ENCODE measurements around the gene THAP12. TPM values are rescaled to one million over a fixed set of nuclear protein-coding genes. Genes with fewer than 3 reads are reported as not detected.

The THAP12 gene
- total RNA-seq, 1 experiment from 2014 or later = 27.6 TPM

DNA sequence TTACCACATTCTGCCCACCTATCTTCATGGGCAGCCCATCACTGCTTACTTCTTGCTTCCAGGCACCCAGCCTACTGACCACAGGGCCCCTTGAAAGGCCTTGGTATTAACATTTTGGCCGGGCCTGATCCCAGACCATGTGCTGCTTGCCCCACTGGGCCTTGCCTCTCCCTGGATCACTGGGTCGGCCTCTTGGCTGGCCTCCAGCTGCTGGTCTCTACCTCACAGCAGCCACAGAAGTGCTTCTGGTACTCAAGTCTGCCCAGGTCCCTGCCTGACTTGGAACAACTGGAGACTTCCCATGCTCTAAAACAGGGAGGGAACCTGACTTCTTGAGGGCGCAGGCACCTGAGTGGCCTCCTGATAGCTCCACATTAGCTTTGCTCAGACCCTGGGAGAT is 63.6 kb downstream of the THAP12 start:
- no peaks in the 10 kb centered on the region for H3K36me3 Mint-ChIP-seq

GRCh38 chr11:76316726-76317125 is 64.2 kb downstream of the THAP12 start:
- Mint-ChIP-seq H3K27ac (no peak overlapping the region), H3K36me3 (no peaks in the 10 kb centered on the region), H3K27me3 (ENCODE audit: low read depth) (peaks cover 23% of the 10 kb centered on the region), H3K9me3 (no peaks in the 10 kb centered on the region), H3K4me3 (no peak overlapping the region), H3K4me1 (peaks cover 14% of the 10 kb centered on the region)
- ATAC-seq (no peak), DNase-seq (ENCODE audit: low spot score) (no peak)
- POLR2A ChIA-PET = no interaction called here
- TF ChIP-seq ZNF138 (CRISPR knock-in tag; conservative IDR thresholded peaks at IDR 0.05) = no peak
- TF ChIP-seq NR1H2 (CRISPR knock-in tag; IDR thresholded peaks at IDR 0.05) = no peak
- CTCF ChIA-PET = interaction anchor here (1.1 to 8.7 kb wide), 3 partner anchors 60 to 108 kb away, joined by 3 to 219 read pairs (median 3); partner anchors contain the start of gene WNT11

More for the DNA sequence above, 63.6 kb downstream of the THAP12 start:
- ATAC-seq = no peak
- ChIA-PET CTCF (interaction anchor here (1.0 to 8.7 kb wide), 4 partner anchors 9 to 165 kb away, joined by 3 to 219 read pairs (median 10); partner anchors contain the start of gene WNT11), POLR2A (interaction anchor here (0.9 kb wide), 1 partner anchor 83 kb away, joined by 3 read pairs; no protein-coding TSS in a partner anchor)
- Mint-ChIP-seq H3K4me1 (peaks cover 14% of the 10 kb centered on the region), H3K27me3 (ENCODE audit: low read depth) (peaks cover 28% of the 10 kb centered on the region), H3K27ac (no peak overlapping the region), H3K9me3 (no peaks in the 10 kb centered on the region), H3K4me3 (no peak overlapping the region)
- no peak for TF ChIP-seq ZNF671 (CRISPR knock-in tag; IDR thresholded peaks at IDR 0.05)
- TF ChIP-seq HMGA2 (CRISPR knock-in tag; IDR thresholded peaks at IDR 0.05) = no peak
- no peak for TF ChIP-seq ZNF263 (CRISPR knock-in tag; IDR thresholded peaks at IDR 0.05; ENCODE audit: low read depth)
- no peak for DNase-seq (ENCODE audit: low spot score)

GRCh38 chr11:76315182-76315853 is 65.6 kb downstream of the THAP12 start:
- Mint-ChIP-seq H3K4me1 (peaks cover 8% of the 10 kb centered on the region), H3K27me3 (ENCODE audit: low read depth) (peaks cover 9% of the 10 kb centered on the region), H3K36me3 (no peaks in the 10 kb centered on the region), H3K9me3 (no peaks in the 10 kb centered on the region), H3K27ac (no peak overlapping the region), H3K4me3 (no peak overlapping the region)
- DNase-seq (ENCODE audit: low spot score) = no peak
- CTCF ChIA-PET = interaction anchor here (1.2 to 3.3 kb wide), 3 partner anchors 58 to 107 kb away, joined by 3 to 56 read pairs (median 3); no protein-coding TSS in a partner anchor
- no peak for TF ChIP-seq ZNF317 (CRISPR knock-in tag; IDR thresholded peaks at IDR 0.05; ENCODE audit: borderline replicate concordance, low read depth)
- TF ChIP-seq, protein P1, sequence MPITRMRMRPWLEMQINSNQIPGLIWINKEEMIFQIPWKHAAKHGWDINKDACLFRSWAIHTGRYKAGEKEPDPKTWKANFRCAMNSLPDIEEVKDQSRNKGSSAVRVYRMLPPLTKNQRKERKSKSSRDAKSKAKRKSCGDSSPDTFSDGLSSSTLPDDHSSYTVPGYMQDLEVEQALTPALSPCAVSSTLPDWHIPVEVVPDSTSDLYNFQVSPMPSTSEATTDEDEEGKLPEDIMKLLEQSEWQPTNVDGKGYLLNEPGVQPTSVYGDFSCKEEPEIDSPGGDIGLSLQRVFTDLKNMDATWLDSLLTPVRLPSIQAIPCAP (CRISPR knock-in tag; IDR thresholded peaks at IDR 0.05) = no peak
- ATAC-seq = no peak
- POLR2A ChIA-PET = no interaction called here

- Mint-ChIP-seq H3K36me3 (no peaks in the 10 kb centered on the region), H3K27ac (no peak overlapping the region)
These were observed 66.2 kb downstream of the THAP12 start for GRCh38 chr11:76314741-76315090.

More at GRCh38 chr11:76314741-76315090, 66.2 kb downstream of the THAP12 start:
- H3K4me3 Mint-ChIP-seq = no peak overlapping the region
- ChIA-PET POLR2A (no interaction called here), CTCF (interaction anchor here (1.0 to 3.3 kb wide), 3 partner anchors 8 to 106 kb away, joined by 3 to 56 read pairs (median 3); no protein-coding TSS in a partner anchor)
- no peak for TF ChIP-seq EMX1 (CRISPR knock-in tag; IDR thresholded peaks at IDR 0.05)
- TF ChIP-seq, protein P2, sequence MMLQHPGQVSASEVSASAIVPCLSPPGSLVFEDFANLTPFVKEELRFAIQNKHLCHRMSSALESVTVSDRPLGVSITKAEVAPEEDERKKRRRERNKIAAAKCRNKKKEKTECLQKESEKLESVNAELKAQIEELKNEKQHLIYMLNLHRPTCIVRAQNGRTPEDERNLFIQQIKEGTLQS (CRISPR knock-in tag; conservative IDR thresholded peaks at IDR 0.05) = no peak
- no peak for TF ChIP-seq ZNF396 (CRISPR knock-in tag; IDR thresholded peaks at IDR 0.05; ENCODE audit: borderline replicate concordance)
- no peak for TF ChIP-seq CBFB (CRISPR knock-in tag; IDR thresholded peaks at IDR 0.05; ENCODE audit: low read depth)
- no peak for TF ChIP-seq NFE2L1 (CRISPR knock-in tag; IDR thresholded peaks at IDR 0.05)
- TF ChIP-seq TCF7 (CRISPR knock-in tag; IDR thresholded peaks at IDR 0.05; ENCODE audit: low read depth) = no peak
- TF ChIP-seq, protein P3, sequence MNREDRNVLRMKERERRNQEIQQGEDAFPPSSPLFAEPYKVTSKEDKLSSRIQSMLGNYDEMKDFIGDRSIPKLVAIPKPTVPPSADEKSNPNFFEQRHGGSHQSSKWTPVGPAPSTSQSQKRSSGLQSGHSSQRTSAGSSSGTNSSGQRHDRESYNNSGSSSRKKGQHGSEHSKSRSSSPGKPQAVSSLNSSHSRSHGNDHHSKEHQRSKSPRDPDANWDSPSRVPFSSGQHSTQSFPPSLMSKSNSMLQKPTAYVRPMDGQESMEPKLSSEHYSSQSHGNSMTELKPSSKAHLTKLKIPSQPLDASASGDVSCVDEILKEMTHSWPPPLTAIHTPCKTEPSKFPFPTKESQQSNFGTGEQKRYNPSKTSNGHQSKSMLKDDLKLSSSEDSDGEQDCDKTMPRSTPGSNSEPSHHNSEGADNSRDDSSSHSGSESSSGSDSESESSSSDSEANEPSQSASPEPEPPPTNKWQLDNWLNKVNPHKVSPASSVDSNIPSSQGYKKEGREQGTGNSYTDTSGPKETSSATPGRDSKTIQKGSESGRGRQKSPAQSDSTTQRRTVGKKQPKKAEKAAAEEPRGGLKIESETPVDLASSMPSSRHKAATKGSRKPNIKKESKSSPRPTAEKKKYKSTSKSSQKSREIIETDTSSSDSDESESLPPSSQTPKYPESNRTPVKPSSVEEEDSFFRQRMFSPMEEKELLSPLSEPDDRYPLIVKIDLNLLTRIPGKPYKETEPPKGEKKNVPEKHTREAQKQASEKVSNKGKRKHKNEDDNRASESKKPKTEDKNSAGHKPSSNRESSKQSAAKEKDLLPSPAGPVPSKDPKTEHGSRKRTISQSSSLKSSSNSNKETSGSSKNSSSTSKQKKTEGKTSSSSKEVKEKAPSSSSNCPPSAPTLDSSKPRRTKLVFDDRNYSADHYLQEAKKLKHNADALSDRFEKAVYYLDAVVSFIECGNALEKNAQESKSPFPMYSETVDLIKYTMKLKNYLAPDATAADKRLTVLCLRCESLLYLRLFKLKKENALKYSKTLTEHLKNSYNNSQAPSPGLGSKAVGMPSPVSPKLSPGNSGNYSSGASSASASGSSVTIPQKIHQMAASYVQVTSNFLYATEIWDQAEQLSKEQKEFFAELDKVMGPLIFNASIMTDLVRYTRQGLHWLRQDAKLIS (CRISPR knock-in tag; IDR thresholded peaks at IDR 0.05; ENCODE audit: borderline replicate concordance) = no peak
- no peak for TF ChIP-seq E2F1 (CRISPR knock-in tag; IDR thresholded peaks at IDR 0.05)
- no peak for TF ChIP-seq RELA (CRISPR knock-in tag; IDR thresholded peaks at IDR 0.05; ENCODE audit: borderline replicate concordance)
- no peak for TF ChIP-seq ESRRA (CRISPR knock-in tag; IDR thresholded peaks at IDR 0.05; ENCODE audit: borderline replicate concordance)
- no peak for TF ChIP-seq MYBL2 (CRISPR knock-in tag; IDR thresholded peaks at IDR 0.05)
- TF ChIP-seq CTCF (IDR thresholded peaks at IDR 0.05) = no peak
- TF ChIP-seq TEAD4 (CRISPR knock-in tag; IDR thresholded peaks at IDR 0.05) = no peak
- H3K4me1 Mint-ChIP-seq = peaks cover 8% of the 10 kb centered on the region
- ATAC-seq = no peak
- peaks cover 4% of the 10 kb centered on the region; the same call in 1 of the 2 replicates for H3K27me3 Mint-ChIP-seq (ENCODE audit: low read depth)
- DNase-seq (ENCODE audit: low spot score) = no peak
- no peaks in the 10 kb centered on the region for H3K9me3 Mint-ChIP-seq
